Heart left ventricle (tissue), 13 donors: ENCODE data around the gene MMP17.

ENCODE experiments used
- CTCF ChIP-seq, 12 donors: fragments of 200-600 bp; sonication (generic) in 4 of 12; IDR thresholded peaks; one replicate each; pipeline versions ENCODE4 v1.5.0 to v1.8.0; 2018 to 2022; ENCODE audit warnings: antibody characterized with exemption in 12 of 12, mild to moderate bottlenecking in 5 of 12
- POLR2A ChIP-seq, 2 donors: fragments of 450-650 bp; IDR thresholded peaks; one replicate each; pipeline ENCODE4 v1.6.1; 2017; ENCODE audit warnings: antibody characterized with exemption in 2 of 2, mild to moderate bottlenecking in 2 of 2, moderate library complexity in 2 of 2
- donor health status: ischemic (EF 13 %, LVEDD 7.1; RV severe dilation, severe dysfunction).
- donor health status: DM: no; HTN: yes; CAD: no.
- donor health status: DM: no; HTN: no; CAD: no.
- donor health status: ischemic (EF 25% LVEDD 6.9; RV normal size, moderate dysfunction).
- donor health status: ischemic (EF 25% LVEDD 5.7; RV mildly dilated, moderate dysfunction).
- donor health status: ischemic (EF 35%, LVEDD 5.7; RV mildly dilated, moderate dysfunction).
- donor health status: nonischemic (EF 11% LVEDD 7.7; RV severe dilation, severe dysfunction).
- donor health status: DM: yes; HTN: yes; CAD: no.
- donor health status: PGD.
- donor health status: ischemic (EF 29% LVEDD 5.4; RV normal size, mild dysfunction).
- donor health status: nonischemic (EF 23%, LVEDD 6.1; RV moderate dilation, normal function).

- TF ChIP-seq CTCF (IDR thresholded peaks at IDR 0.05): no peak
- TF ChIP-seq POLR2A (IDR thresholded peaks at IDR 0.05): no peak
These were observed 27.5 kb upstream of the MMP17 start for GRCh38 chr12:131800594-131801135.
